Measurements from ENCODE around the gene TXNDC15. TPM values are rescaled to one million over a fixed set of nuclear protein-coding genes. Genes with fewer than 3 reads are reported as not detected.

The TXNDC15 gene
- total RNA-seq, 1 donor: 87.2 TPM

DNA sequence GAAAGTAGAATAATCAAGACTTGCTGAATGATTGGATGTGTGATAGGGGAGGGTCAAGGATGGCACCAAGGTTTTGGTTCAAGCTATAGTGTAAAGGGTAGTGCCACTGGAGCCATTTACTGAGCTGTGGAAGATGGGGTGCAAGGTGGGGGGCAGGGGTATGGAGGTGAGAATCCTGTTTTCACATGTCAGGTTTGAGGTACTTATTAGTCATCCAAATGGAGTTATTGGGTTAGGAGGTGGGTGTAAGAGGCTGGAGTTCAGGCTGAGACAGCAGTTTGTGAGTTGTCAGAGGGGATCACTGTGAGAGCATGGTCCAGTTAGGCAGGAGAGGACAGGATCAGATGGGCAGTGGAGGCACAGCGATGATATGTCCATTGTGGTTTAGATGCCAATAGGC, 39.6 kb downstream of the TXNDC15 start:
- Histone ChIP-seq H3K79me2 (ENCODE audit: insufficient read depth, low read length) (peaks cover 2% of the 10 kb centered on the region), H3K27me3 (ENCODE audit: insufficient read depth, low read length) (no peaks in the 10 kb centered on the region), H3K4me2 (ENCODE audit: insufficient read depth, low read length) (no peak overlapping the region), H2AFZ (ENCODE audit: low read length) (no peak overlapping the region), H3K4me3 (ENCODE audit: insufficient read depth, low read length) (no peak overlapping the region), H4K20me1 (ENCODE audit: insufficient read depth, low read length) (no peaks in the 10 kb centered on the region), H3K36me3 (ENCODE audit: insufficient read depth, low read length) (peaks cover 10% of the 10 kb centered on the region), H3K9me3 (ENCODE audit: low read depth, low read length) (no peaks in the 10 kb centered on the region), H3K27ac (ENCODE audit: low read depth, low read length) (no peak overlapping the region), H3K4me1 (ENCODE audit: insufficient read depth, low read length) (no peaks in the 10 kb centered on the region)
- TF ChIP-seq, protein P1, sequence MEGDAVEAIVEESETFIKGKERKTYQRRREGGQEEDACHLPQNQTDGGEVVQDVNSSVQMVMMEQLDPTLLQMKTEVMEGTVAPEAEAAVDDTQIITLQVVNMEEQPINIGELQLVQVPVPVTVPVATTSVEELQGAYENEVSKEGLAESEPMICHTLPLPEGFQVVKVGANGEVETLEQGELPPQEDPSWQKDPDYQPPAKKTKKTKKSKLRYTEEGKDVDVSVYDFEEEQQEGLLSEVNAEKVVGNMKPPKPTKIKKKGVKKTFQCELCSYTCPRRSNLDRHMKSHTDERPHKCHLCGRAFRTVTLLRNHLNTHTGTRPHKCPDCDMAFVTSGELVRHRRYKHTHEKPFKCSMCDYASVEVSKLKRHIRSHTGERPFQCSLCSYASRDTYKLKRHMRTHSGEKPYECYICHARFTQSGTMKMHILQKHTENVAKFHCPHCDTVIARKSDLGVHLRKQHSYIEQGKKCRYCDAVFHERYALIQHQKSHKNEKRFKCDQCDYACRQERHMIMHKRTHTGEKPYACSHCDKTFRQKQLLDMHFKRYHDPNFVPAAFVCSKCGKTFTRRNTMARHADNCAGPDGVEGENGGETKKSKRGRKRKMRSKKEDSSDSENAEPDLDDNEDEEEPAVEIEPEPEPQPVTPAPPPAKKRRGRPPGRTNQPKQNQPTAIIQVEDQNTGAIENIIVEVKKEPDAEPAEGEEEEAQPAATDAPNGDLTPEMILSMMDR (IDR thresholded peaks at IDR 0.05; ENCODE audit: extremely low read depth, low read depth, low read length): no peak
- peak; percentile 46 for DNase-seq (ENCODE audit: insufficient read length, low spot score, missing footprints)

DNA sequence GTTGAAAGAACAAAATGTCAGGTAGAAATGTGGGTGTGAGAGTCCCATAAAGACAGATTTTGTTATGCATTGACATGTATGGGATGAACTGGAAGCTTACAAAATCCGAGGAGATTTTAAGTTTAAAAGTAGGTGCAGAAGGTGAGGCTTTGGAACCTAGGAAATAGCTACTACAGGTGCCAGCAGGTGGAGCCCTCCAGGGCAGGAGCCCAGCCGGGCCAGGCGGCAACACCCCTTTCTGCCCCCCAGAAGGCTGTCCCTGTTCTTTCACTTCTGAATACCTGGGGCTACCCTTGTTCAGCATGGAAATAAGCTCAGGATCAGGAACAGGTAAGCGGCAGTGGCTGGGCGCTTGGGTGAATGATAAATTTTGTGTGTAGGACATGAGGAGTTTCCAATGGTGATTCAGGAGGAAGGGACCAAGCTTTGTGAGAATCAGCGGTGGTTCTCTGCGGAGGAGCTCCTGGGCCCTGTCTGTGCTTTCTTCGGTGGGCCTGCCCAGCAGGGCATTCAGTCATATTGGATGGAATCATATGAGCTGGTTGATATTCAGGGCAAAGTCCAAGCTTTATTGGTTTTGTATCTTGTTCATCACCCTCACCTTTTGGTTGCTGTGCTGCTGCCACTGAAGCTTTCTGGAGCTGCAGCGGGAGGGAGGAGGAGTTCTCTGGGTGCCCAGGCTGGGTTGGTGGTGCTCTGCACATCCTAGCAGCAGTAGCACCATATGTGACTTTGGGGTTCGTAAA, 43.1 kb downstream of the TXNDC15 start:
- peaks cover 4% of the 10 kb centered on the region for H3K4me1 ChIP-seq (ENCODE audit: insufficient read depth, low read length)
- H3K9me3 ChIP-seq (ENCODE audit: low read depth, low read length): no peaks in the 10 kb centered on the region
- peak; percentile 35 for DNase-seq (ENCODE audit: insufficient read length, low spot score, missing footprints)
- TF ChIP-seq, protein P1 (IDR thresholded peaks at IDR 0.05; ENCODE audit: extremely low read depth, low read depth, low read length): peak; percentile 17
- no peaks in the 10 kb centered on the region for H3K36me3 ChIP-seq (ENCODE audit: insufficient read depth, low read length)
- peaks cover 5% of the 10 kb centered on the region for H3K79me2 ChIP-seq (ENCODE audit: insufficient read depth, low read length)
- H3K27ac ChIP-seq (ENCODE audit: low read depth, low read length): no peak overlapping the region
- no peaks in the 10 kb centered on the region for H4K20me1 ChIP-seq (ENCODE audit: insufficient read depth, low read length)
- no peak overlapping the region for H3K4me2 ChIP-seq (ENCODE audit: insufficient read depth, low read length)
- H2AFZ ChIP-seq (ENCODE audit: low read length): no peak overlapping the region
- H3K27me3 ChIP-seq (ENCODE audit: insufficient read depth, low read length): no peaks in the 10 kb centered on the region
- H3K4me3 ChIP-seq (ENCODE audit: insufficient read depth, low read length): no peak overlapping the region

DNA sequence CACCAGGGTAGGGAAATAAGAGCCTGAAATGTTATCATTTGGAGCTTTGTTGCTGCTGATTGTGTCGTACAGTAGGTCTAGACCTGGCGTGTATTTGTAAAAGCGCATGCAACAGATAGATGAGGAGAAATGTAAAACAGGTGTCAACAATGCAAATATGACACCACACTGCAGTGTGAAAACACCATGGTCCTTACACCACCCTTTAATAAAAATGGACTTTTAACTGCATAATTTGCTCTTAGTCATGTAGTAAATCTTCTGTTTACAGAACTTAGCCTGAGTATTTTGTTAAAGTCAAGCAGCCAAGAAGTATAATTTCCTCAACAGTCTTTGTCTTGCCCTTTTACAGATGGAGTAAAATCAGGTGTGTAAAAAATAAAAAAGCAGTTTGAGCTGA, 44.7 kb downstream of the TXNDC15 start:
- TF ChIP-seq, protein P1 (IDR thresholded peaks at IDR 0.05; ENCODE audit: extremely low read depth, low read depth, low read length): no peak
- H3K36me3 ChIP-seq (ENCODE audit: insufficient read depth, low read length): no peaks in the 10 kb centered on the region
- H3K4me3 ChIP-seq (ENCODE audit: insufficient read depth, low read length): no peak overlapping the region
- no peaks in the 10 kb centered on the region for H3K27me3 ChIP-seq (ENCODE audit: insufficient read depth, low read length)
- no peak for DNase-seq (ENCODE audit: insufficient read length, low spot score, missing footprints)
- no peak overlapping the region for H3K27ac ChIP-seq (ENCODE audit: low read depth, low read length)
- H3K9me3 ChIP-seq (ENCODE audit: low read depth, low read length): no peaks in the 10 kb centered on the region
- no peak overlapping the region for H2AFZ ChIP-seq (ENCODE audit: low read length)
- peaks cover 5% of the 10 kb centered on the region for H3K79me2 ChIP-seq (ENCODE audit: insufficient read depth, low read length)
- H4K20me1 ChIP-seq (ENCODE audit: insufficient read depth, low read length): no peaks in the 10 kb centered on the region
- no peak overlapping the region for H3K4me2 ChIP-seq (ENCODE audit: insufficient read depth, low read length)
- peaks cover 4% of the 10 kb centered on the region for H3K4me1 ChIP-seq (ENCODE audit: insufficient read depth, low read length)

DNA sequence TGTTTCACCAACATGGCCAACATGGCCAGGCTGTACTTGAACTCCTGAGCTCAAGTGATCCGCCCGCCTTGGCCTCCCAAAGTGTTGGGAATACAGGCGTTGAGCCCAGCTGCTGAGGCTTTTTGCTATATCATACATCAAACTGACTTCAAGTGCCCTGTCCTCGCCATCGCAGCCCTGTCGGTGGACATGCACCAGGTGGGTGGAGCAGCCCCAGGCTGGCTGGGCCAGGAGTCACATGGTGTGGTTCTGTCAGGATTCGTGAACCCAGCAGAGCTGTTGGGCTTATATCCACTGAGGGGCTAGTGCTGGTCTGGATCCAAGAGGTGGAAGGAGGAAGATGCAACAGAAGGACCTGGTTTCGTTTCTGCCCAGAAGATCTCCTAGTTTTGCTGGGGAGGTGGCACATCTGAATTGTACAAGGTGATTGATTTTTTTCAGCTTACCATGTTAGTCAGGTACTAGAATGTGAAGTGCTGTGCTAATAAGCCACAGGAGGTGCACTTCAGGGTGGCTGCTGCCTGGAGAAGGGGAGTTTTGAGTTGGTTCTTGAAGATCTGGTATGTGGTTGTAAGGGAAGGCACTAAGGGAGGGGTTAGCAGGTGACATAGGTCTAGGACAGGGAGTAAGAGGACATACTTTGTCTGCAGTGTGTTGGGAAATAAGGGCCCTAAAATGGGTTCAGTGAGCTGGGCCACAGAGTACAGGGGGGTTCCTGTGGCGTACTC, 46.8 kb downstream of the TXNDC15 start:
- H3K36me3 ChIP-seq (ENCODE audit: insufficient read depth, low read length): no peaks in the 10 kb centered on the region
- peaks cover 4% of the 10 kb centered on the region for H3K4me1 ChIP-seq (ENCODE audit: insufficient read depth, low read length)
- no peak overlapping the region for H3K4me2 ChIP-seq (ENCODE audit: insufficient read depth, low read length)
- peaks cover 5% of the 10 kb centered on the region for H3K79me2 ChIP-seq (ENCODE audit: insufficient read depth, low read length)
- H3K27me3 ChIP-seq (ENCODE audit: insufficient read depth, low read length): no peaks in the 10 kb centered on the region
- TF ChIP-seq, protein P1 (IDR thresholded peaks at IDR 0.05; ENCODE audit: extremely low read depth, low read depth, low read length): no peak
- no peaks in the 10 kb centered on the region for H4K20me1 ChIP-seq (ENCODE audit: insufficient read depth, low read length)
- H2AFZ ChIP-seq (ENCODE audit: low read length): no peak overlapping the region
- peak overlapping the region; percentile 63 for H3K27ac ChIP-seq (ENCODE audit: low read depth, low read length)
- no peak overlapping the region for H3K4me3 ChIP-seq (ENCODE audit: insufficient read depth, low read length)
- H3K9me3 ChIP-seq (ENCODE audit: low read depth, low read length): no peaks in the 10 kb centered on the region
- DNase-seq (ENCODE audit: insufficient read length, low spot score, missing footprints): peak; percentile 15
